GM12878 (cell line): ENCODE data around the gene DNASE1L1. TPM values are rescaled to one million over a fixed set of nuclear protein-coding genes. Genes with fewer than 3 reads are reported as not detected.
"Not testable (repeated sequence)": the region's sequence is repeated elsewhere in the genome, so short reads cannot be mapped to it uniquely, and the experiment has no call there.

Source experiments
- ATAC-seq: fragments of 200-7000 bp; cut with Tn5 transposase; 3 replicates; pipeline ENCODE4 v1.9.1; 2020; ENCODE audit warnings: mild to moderate bottlenecking, moderate library complexity
- BruUV-seq: library from RNA; stranded (reverse); fragments of 400-500 nt; replicated peaks from 2 replicates; lab custom pipeline; 2021; lab: Mats Ljungman, UMichigan
- CTCF ChIA-PET: fragments of 300-600 bp; sonication (Branson Sonifier 250); formaldehyde crosslinking; extraction: SDS; loops from one replicate; lab custom pipeline; 2021; ENCODE audit warnings: inconsistent platforms; lab: Yijun Ruan, JAX
- POLR2A ChIA-PET: fragments of 350-600 bp; formaldehyde crosslinking; extraction: SDS; loops from one replicate; lab custom pipeline; 2021; ENCODE audit warnings: inconsistent platforms; lab: Charles Lee
- RAD21 ChIA-PET: fragments of 300-600 bp; sonication (Branson Sonifier 250); formaldehyde crosslinking; loops from one replicate; lab custom pipeline; 2023; ENCODE audit warnings: antibody characterized with exemption; ENCODE audit not compliant: unreplicated experiment; lab: Charles Lee
- SMC1A ChIA-PET: fragments of 300-600 bp; sonication (Branson Sonifier 250); formaldehyde crosslinking; loops from one replicate; lab custom pipeline; 2023; ENCODE audit not compliant: unreplicated experiment, uncharacterized antibody; lab: Charles Lee
- DNase-seq: peaks from one replicate; pipeline ENCODE4 v3.0.0-alpha.2; 2011; ENCODE audit warnings: low read depth, low spot score
- FAIRE-seq: peaks from 3 replicates; lab custom pipeline; 2011; peaks lifted over from hg19 to GRCh38; lab: Jason Lieb, UNC
- H2AFZ ChIP-seq: 2 replicates; pipeline ENCODE4 v1.6.0; 2011; ENCODE audit warnings: low read depth, low read length, control low read depth; ENCODE audit not compliant: control insufficient read depth
- H3K27ac ChIP-seq: 2 replicates; pipeline ENCODE4 v1.5.1; 2011; ENCODE audit warnings: control low read depth; ENCODE audit not compliant: control insufficient read depth, insufficient read depth
- H3K27me3 ChIP-seq, 2 experiments: replicated peaks in 1 of 2; 2 replicates each; pipeline versions ENCODE4 v1.6.0 to v1.6.1; 2011; ENCODE audit warnings: low read length in 1 of 2; ENCODE audit not compliant: control insufficient read depth in 2 of 2, insufficient read depth in 2 of 2
- H3K36me3 ChIP-seq, 2 experiments: 2 replicates each; pipeline ENCODE4 v1.5.1; 2011; ENCODE audit warnings: low read length in 1 of 2; ENCODE audit not compliant: control insufficient read depth in 2 of 2, insufficient read depth in 2 of 2
- H3K4me1 ChIP-seq: 2 replicates; pipeline ENCODE4 v1.6.1; 2011; ENCODE audit warnings: mild to moderate bottlenecking, low read length, moderate library complexity, mixed read lengths; ENCODE audit not compliant: control insufficient read depth, insufficient read depth
- H3K4me2 ChIP-seq: 2 replicates; pipeline ENCODE4 v1.6.0; 2011; ENCODE audit warnings: control low read depth; ENCODE audit not compliant: control insufficient read depth, insufficient read depth
- H3K4me3 ChIP-seq: fragments of 200-600 bp; sonication (generic); 2 replicates; pipeline ENCODE4 v1.5.1; 2016
- H3K79me2 ChIP-seq: 2 replicates; pipeline ENCODE4 v1.6.0; 2011; ENCODE audit warnings: low read length; ENCODE audit not compliant: control insufficient read depth, insufficient read depth
- H3K9ac ChIP-seq: 2 replicates; pipeline ENCODE4 v1.8.0; 2011; ENCODE audit warnings: low read length, control low read depth, mixed read lengths; ENCODE audit not compliant: control insufficient read depth, insufficient read depth
- H3K9me3 ChIP-seq: replicated peaks from 3 replicates; pipeline ENCODE4 v1.5.1; 2011; ENCODE audit warnings: mild to moderate bottlenecking, low read length; ENCODE audit not compliant: control insufficient read depth, insufficient read depth
- H4K20me1 ChIP-seq: 2 replicates; pipeline ENCODE4 v1.6.0; 2011; ENCODE audit not compliant: control insufficient read depth, insufficient read depth
- BACH1 ChIP-seq: fragments of 450-650 bp; IDR thresholded peaks from 2 replicates; pipeline ENCODE4 v1.6.1; 2017; ENCODE audit warnings: mild to moderate bottlenecking, borderline replicate concordance
- CHD1 ChIP-seq: IDR thresholded peaks from 2 replicates; pipeline ENCODE4 v1.6.1; 2012; ENCODE audit warnings: low read depth, low read length, improper control_type of control experiment
- CHD4 ChIP-seq: fragments of 200-600 bp; sonication (generic); IDR thresholded peaks from 2 replicates; pipeline ENCODE4 v1.6.1; 2016; ENCODE audit warnings: mild to moderate bottlenecking
- ESRRA ChIP-seq: IDR thresholded peaks from 2 replicates; pipeline ENCODE4 v1.6.1; 2012; ENCODE audit warnings: mild to moderate bottlenecking, low read length, improper control_type of control experiment
- POLR2A ChIP-seq: IDR thresholded peaks from 2 replicates; pipeline ENCODE4 v1.6.1; 2011; ENCODE audit warnings: low read depth, mild to moderate bottlenecking, low read length
- SIX5 ChIP-seq: IDR thresholded peaks from 2 replicates; pipeline ENCODE4 v1.6.1; 2011; ENCODE audit warnings: mild to moderate bottlenecking, low read depth, low read length, moderate library complexity; ENCODE audit not compliant: severe bottlenecking
- SRF ChIP-seq, 2 experiments: IDR thresholded peaks; 2 replicates each; pipeline ENCODE4 v1.6.1; 2011; ENCODE audit warnings: low read depth in 2 of 2, low read length in 2 of 2, mild to moderate bottlenecking in 1 of 2, moderate library complexity in 1 of 2
- TCF3 ChIP-seq: IDR thresholded peaks from 2 replicates; pipeline ENCODE4 v1.6.1; 2012; ENCODE audit warnings: low read depth, mild to moderate bottlenecking, low read length, borderline replicate concordance; ENCODE audit not compliant: insufficient read depth
- YY1 ChIP-seq: IDR thresholded peaks from 2 replicates; pipeline ENCODE4 v1.6.1; 2011; ENCODE audit warnings: low read depth, mild to moderate bottlenecking, low read length
- WGBS: methylation state at CpG from one replicate; pipeline ENCODE4 v1.1.6; 2016; ENCODE audit warnings: low lambda C conversion rate; ENCODE audit not compliant: insufficient replicate concordance, insufficient coverage; ENCODE audit errors: missing lambda C conversion rate; 5-methylcytosine and 5-hydroxymethylcytosine counted together
- in situ Hi-C: fragments of 300-500 bp; cut with MboI; formaldehyde crosslinking; loops from 9 replicates; pipeline ENCODE4 v1.14.3; 2018; ENCODE audit warnings: mixed read lengths
- intact Hi-C: fragments of 100-400 bp; cut with micrococcal nuclease; formaldehyde crosslinking; loops from one replicate; pipeline ENCODE4 v1.14.2; 2022; ENCODE audit not compliant: unreplicated experiment
- polyA plus RNA-seq, 11 experiments: library from polyadenylated mRNA; depleted of rRNA in 4 of 11; unstranded in 6 of 11; stranded (reverse) in 5 of 11; fragments of >200 nt; fragmentation: Nextera tagmentation in 4 of 11; fragmentation: Illumina TruSeq in 1 of 11; extraction: Ambion mirVana in 4 of 11; extraction: Trizol in 1 of 11; gene quantifications; 1 replicate in 1 of 11; 2 replicates in 10 of 11; pipeline versions ENCODE4 v1.2.1 to v1.2.3, GENCODE V29; 2011 to 2016; ENCODE audit warnings: inconsistent platforms in 2 of 11, missing spikeins in 2 of 11, low read depth in 1 of 11
- total RNA-seq, 4 experiments: library from RNA; depleted of rRNA in 3 of 4; stranded (reverse); fragments of >200 nt in 3 of 4; fragmentation: Illumina TruSeq in 1 of 4; extraction: Trizol in 1 of 4; gene quantifications; 2 replicates each; pipeline versions ENCODE4 v1.2.1 to v1.2.3, GENCODE V29; 2013 to 2021
- TF ChIP-seq, protein P1 (sequence below): fragments of 450-650 bp; IDR thresholded peaks from 2 replicates; pipeline ENCODE4 v1.6.1; 2016; ENCODE audit warnings: mild to moderate bottlenecking, moderate library complexity, borderline replicate concordance

The DNASE1L1 gene
- total and polyA plus RNA-seq, 10 of the 15 experiments (the other 5 are each of a cell fraction or from before 2014, with no cell fraction given) = 0.60 to 22.7 (median 6.8) TPM

DNA sequence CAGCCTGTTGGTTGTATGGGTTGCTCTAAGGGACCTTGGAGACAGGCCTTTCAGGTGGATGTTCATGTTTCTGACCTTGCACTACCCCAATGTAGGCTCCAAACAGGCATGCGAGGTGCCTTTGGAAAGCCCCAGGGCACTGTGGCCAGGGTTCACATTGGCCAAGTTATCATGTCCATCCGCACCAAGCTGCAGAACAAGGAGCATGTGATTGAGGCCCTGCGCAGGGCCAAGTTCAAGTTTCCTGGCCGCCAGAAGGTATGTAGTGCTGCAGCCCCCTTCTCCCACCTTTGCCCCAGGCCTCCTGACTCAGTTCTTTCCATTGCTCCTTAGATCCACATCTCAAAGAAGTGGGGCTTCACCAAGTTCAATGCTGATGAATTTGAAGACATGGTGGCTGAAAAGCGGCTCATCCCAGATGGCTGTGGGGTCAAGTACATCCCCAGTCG is 8.7 kb downstream of the DNASE1L1 start:
- H3K9me3 ChIP-seq, FAIRE-seq, H3K4me1 ChIP-seq, H3K27ac ChIP-seq, ATAC-seq, BruUV-seq, DNase-seq, H3K27me3 ChIP-seq, SMC1A ChIA-PET, H4K20me1 ChIP-seq, intact Hi-C loops, in situ Hi-C loops, H2AFZ ChIP-seq: not testable (repeated sequence)
- H3K36me3 ChIP-seq = peaks cover 10 to 12% of the 10 kb centered on the region in 2 experiments
- POLR2A ChIA-PET = interaction anchor here (3.8 kb wide), 1 partner anchor 11 kb away, joined by 22 read pairs; the partner anchor contains the start of gene TAFAZZIN
- 47% methylated on average over 6 of the region's 6 CpGs for WGBS
- CTCF ChIA-PET = interaction anchor here (1.6 to 3.0 kb wide), 4 partner anchors 10 to 133 kb away, joined by 8 to 23 read pairs (median 12); partner anchors contain the start of genes FLNA and TAFAZZIN
- peak overlapping the region; percentile 99; the same call in 1 of the 2 replicates for H3K9ac ChIP-seq
- RAD21 ChIA-PET = interaction anchor here (1.9 kb wide), 1 partner anchor 12 kb away, joined by 5 read pairs; no protein-coding TSS in a partner anchor
- H3K4me3 ChIP-seq = peak overlapping the region; percentile 73
- peak overlapping the region; percentile 82 for H3K4me2 ChIP-seq
- peaks cover 29% of the 10 kb centered on the region for H3K79me2 ChIP-seq
- TF ChIP-seq BACH1 = 0 out of 2 replicates have a peak, but pooled peaks have one; percentile 52

DNA sequence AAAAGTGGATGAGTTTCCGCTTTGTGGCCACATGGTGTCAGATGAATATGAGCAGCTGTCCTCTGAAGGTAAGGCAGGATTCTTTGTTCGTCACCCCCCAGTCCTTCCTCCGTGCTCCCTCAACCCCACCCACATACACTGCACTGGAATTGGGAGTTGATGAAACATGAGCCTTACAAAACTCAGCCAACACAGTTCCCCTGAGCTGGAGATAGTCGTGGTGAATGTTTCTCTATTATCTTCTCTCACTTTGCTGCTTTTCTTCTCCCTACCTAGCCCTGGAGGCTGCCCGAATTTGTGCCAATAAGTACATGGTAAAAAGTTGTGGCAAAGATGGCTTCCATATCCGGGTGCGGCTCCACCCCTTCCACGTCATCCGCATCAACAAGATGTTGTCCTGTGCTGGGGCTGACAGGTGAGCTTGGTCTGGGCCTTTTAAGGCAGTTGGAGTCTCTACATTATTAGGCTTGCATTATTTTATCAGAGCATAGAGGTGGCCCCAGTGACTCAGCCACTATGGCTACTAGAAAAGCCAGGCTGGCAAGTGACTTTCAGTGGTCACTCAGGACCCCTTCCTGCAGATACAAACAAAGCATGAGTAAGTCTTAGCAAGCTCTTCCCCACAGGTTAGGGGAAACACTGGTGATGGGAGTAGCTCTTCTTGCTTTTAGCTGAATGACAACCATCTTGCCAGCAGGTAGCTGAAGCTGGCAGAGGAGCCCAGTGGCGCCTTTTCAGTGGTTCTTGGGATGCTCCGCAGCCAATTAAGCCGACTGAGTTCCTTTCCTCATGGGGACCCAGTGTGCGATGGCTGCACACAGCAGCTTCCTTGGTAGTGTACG is 9.3 kb downstream of the DNASE1L1 start:
- in situ Hi-C loops (no loop called here), intact Hi-C loops (loop anchor here (5.0 kb wide), 1 partner anchor 38 kb away; the partner anchor contains the start of gene GDI1)
- H2AFZ ChIP-seq = no peak overlapping the region
- H4K20me1 ChIP-seq = peaks cover 5% of the 10 kb centered on the region; the same call in 1 of the 2 replicates
- SMC1A ChIA-PET = interaction anchor here (0.7 to 2.5 kb wide), 2 partner anchors 12 to 127 kb away, joined by 4 to 7 read pairs; no protein-coding TSS in a partner anchor
- peaks cover 29% of the 10 kb centered on the region for H3K79me2 ChIP-seq
- H3K36me3 ChIP-seq = peaks cover 10 to 12% of the 10 kb centered on the region in 2 experiments
- no peaks in the 10 kb centered on the region for H3K27me3 ChIP-seq
- ATAC-seq (no peak), FAIRE-seq (no peak), DNase-seq (no peak)
- peak overlapping the region; percentile 82 for H3K4me2 ChIP-seq
- H3K4me1 ChIP-seq = peaks cover 3% of the 10 kb centered on the region; the same call in 1 of the 2 replicates
- POLR2A ChIA-PET = interaction anchor here (0.6 to 3.8 kb wide), 5 partner anchors 12 to 119 kb away, joined by 3 to 22 read pairs (median 6); partner anchors contain the start of genes ATP6AP1, FAM3A and TAFAZZIN
- no TSS peak for BruUV-seq
- RAD21 ChIA-PET = interaction anchor here (1.1 to 1.9 kb wide), 2 partner anchors 13 to 26 kb away, joined by 4 to 5 read pairs; no protein-coding TSS in a partner anchor
- CTCF ChIA-PET = interaction anchor here (1.2 to 3.0 kb wide), 6 partner anchors 11 to 134 kb away, joined by 5 to 23 read pairs (median 10); partner anchors contain the start of genes FLNA and TAFAZZIN
- WGBS = 28% methylated on average over 14 of the region's 14 CpGs
- peak overlapping the region; percentile 99 for H3K9ac ChIP-seq
- peak overlapping the region; percentile 97 for H3K27ac ChIP-seq
- no peaks in the 10 kb centered on the region; the same call in 2 of the 3 replicates for H3K9me3 ChIP-seq
- H3K4me3 ChIP-seq = peak overlapping the region; percentile 73
- peak; percentile 48 for TF ChIP-seq POLR2A
- peak; percentile 58; the same call in 1 of the 2 replicates for TF ChIP-seq YY1
- TF ChIP-seq CHD4 = no peak
- no peak for TF ChIP-seq SIX5
- TF ChIP-seq CHD1 = no peak
- TF ChIP-seq, protein P1, sequence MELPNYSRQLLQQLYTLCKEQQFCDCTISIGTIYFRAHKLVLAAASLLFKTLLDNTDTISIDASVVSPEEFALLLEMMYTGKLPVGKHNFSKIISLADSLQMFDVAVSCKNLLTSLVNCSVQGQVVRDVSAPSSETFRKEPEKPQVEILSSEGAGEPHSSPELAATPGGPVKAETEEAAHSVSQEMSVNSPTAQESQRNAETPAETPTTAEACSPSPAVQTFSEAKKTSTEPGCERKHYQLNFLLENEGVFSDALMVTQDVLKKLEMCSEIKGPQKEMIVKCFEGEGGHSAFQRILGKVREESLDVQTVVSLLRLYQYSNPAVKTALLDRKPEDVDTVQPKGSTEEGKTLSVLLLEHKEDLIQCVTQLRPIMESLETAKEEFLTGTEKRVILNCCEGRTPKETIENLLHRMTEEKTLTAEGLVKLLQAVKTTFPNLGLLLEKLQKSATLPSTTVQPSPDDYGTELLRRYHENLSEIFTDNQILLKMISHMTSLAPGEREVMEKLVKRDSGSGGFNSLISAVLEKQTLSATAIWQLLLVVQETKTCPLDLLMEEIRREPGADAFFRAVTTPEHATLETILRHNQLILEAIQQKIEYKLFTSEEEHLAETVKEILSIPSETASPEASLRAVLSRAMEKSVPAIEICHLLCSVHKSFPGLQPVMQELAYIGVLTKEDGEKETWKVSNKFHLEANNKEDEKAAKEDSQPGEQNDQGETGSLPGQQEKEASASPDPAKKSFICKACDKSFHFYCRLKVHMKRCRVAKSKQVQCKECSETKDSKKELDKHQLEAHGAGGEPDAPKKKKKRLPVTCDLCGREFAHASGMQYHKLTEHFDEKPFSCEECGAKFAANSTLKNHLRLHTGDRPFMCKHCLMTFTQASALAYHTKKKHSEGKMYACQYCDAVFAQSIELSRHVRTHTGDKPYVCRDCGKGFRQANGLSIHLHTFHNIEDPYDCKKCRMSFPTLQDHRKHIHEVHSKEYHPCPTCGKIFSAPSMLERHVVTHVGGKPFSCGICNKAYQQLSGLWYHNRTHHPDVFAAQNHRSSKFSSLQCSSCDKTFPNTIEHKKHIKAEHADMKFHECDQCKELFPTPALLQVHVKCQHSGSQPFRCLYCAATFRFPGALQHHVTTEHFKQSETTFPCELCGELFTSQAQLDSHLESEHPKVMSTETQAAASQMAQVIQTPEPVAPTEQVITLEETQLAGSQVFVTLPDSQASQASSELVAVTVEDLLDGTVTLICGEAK = no peak
- no peak for TF ChIP-seq SRF (IDR thresholded peaks at IDR 0.05; ENCODE audit: low read depth in 2 of 2, low read length in 2 of 2)
- no peak for TF ChIP-seq ESRRA
- TF ChIP-seq TCF3 = 0 out of 2 replicates have a peak, but pooled peaks have one; percentile 2
